ENCODE results near the gene TFF2.
A peak's percentile ranks its signal among the peaks of the same experiment; 100 is the strongest.

Gene TFF2

GRCh38 chr21:42343963-42344510, 6.8 kb downstream of the TFF2 start:
- peak; percentile 5 for DNase-seq

GRCh38 chr21:42343556-42343955, 7.2 kb downstream of the TFF2 start:
- DNase-seq, result peak; percentile 17

- DNase-seq, result peak; percentile 2
Observed at GRCh38 chr21:42343101-42343500, 7.7 kb downstream of the TFF2 start.

DNA sequence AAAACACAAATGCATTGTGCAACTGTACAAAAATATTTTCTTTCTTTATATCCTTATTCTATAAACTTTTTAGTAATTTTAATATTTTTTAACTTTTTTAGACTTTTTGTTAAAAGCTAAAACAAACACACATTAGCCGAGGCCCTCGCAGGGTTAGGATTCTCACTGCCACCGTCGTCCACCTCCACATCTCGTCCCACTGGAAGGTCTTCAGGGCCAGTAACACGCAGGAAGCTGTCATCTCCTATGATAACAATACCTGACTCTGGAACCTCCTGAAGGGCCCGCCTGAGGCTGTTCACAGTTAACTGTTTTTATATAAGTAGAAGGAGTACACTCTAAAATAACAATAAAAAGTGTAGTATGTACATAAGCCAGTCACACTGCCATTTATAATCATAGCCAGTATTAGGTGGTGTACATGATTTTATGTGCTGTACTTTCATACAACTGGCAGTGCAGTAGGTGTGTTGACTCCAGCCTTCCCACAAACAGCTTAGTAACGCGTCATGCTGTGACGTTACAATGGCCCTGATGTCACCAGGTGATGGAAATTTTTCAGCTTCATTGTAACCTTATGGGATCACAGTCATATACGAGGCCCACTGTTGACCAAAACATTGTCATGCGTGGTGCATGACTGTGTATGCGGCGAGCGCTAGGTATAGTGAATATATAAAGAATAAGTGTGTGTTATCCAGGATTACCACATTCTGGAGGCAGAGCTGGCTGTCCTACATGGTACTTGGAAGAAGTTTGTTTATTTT, 8.8 kb downstream of the TFF2 start:
- DNase-seq, result peak; percentile 12

- peak; percentile 18 for DNase-seq
Observed at GRCh38 chr21:42340187-42341050, 10.4 kb downstream of the TFF2 start.

- DNase-seq, result peak; percentile 22
Observed at GRCh38 chr21:42338729-42339715, 11.8 kb downstream of the TFF2 start.

- peak; percentile 88 for DNase-seq
Observed at GRCh38 chr21:42337830-42338728, 12.7 kb downstream of the TFF2 start.

DNA sequence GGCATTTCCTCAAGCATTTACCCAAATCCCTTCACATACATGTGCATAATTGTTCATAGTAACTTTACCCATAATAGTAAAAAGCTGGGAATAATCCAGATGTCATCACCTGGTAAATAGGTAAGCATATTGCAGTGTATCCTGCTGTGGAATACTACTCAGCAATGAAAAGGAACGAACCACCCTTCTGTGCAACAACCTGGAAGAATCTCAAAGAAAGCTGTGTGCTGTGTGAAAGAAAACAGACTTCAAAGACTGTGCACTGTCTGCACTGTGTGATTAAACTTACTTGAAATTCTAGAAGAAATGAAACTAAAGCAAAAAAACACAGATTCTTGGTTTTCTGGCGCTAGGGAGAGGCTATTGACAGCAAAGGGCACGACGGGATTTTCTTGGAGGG, 13.5 kb downstream of the TFF2 start:
- peak; percentile 8 for DNase-seq

- peak; percentile 6 for DNase-seq
Observed at GRCh38 chr21:42336054-42336453, 14.7 kb downstream of the TFF2 start.

DNA sequence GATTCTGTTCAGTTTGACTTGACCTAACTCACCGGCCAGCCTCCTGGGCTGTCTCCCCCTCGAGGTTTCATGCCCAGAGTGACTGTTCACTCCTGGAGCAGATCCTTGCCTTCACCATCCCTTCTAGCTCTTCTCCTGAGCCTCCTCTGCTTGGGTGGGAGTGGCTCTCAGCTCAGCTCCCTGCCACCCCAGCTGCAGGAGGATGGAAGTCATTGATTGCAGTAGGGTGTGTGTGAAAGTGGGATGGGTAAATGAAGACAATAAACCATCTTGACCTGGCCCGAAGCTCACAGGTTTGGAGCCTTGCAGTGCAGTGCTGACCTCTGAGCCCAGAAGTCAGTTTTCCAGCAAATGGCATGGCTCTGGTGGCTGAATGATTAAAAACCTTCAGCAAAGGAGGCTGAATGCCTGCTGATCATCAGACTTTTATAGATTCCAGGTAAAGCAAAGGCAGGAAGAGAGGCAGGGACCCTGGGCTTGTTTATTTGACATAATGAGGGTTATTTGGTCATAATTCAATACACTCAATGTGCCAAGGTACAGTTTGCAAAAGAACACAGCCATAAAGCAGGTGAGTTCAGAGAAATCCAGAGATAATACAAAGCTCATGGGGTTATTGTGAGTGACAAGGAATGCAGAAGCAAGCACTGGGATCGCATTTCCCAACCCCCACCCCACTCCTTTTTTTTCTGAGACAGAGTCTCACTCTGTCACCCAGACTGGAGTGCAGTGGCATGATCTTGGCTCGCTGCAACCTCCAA, 18.1 kb downstream of the TFF2 start:
- DNase-seq, result peak; percentile 4

GRCh38 chr21:42331660-42332059, 19.1 kb downstream of the TFF2 start:
- no peak for DNase-seq

DNA sequence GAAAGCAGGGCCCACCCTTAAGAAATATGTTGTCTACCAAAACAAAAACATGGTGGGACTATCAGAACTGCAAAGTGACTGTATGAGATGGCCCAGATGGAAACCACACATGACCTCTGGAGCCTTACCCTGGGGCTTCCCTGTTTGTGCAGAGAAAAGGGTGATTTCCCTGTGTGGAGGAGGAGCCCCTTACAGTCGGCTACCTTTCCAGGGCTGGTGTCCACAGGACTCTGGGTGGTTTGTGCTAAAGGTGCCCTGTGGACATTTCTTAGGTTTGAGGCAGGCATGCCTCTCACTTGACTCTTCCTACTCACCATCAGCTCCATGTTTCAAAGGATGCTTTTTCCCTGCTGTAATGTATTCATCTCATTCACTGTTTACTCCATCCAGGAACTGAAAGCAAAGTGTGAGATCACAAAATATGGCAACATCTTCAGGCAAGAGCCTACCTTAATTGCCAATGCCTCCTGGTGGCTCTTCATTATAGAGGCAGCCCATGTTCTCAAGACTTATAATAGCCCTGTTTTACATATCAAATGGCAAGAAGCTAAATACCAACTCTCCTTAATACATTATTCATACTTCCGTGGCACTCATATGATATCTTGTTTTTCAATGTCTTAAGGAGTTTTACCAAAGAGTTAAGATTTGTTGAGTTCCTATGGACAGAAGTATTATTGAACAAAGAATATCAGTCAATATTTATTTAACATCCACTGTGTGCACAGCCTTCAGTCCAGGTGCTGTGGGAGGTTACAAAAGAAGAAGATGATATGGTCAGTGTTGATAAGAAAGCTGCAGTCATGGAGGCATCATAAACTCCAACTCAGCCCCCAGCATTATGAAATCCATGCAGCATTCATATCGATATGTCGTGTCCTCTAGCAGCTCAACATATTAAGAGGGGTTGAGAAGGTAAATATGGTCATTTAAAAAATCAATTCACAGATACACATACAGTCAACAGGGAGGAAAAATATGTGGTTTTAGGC, 20.1 kb downstream of the TFF2 start:
- DNase-seq, result no peak

DNA sequence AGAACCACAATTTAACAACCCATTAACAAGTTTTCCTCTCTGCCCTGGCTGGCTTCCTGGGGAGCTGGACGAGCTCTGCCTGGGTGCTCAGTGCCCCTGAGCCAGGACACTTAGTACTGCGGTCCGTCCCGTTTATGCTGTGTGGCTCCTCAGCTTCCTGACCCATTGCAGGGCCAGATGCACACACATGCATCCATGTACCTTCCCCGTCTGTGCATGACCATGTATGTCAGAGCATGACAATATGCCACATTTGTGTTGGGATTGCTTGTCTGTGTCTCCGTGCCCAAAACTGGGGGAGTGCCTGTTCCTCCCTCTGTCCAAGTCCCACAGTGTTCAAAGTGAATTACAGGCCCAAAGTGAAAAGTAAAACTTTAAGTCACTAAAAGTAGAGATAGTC, 25.9 kb downstream of the TFF2 start:
- no peak for DNase-seq

DNA sequence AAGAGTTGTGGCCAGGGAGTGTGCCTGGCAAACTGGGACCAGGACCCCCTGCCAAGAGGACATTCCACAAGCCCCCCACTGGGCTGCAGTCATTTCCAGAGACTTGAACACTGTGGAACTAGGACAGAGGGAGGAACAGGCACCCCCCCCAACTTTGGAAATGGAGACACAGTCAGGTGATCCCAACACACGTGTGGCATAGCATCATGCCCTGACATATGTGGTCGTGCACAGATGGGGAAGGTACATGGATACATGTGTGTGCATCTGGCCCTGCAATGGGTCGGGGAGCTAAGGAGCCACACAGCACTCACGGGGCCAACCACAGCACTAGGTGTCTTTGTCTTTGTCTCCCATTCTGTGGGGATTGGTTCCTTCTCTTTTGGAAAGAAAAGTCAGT, 28.9 kb downstream of the TFF2 start:
- peak; percentile 17 for DNase-seq

DNA sequence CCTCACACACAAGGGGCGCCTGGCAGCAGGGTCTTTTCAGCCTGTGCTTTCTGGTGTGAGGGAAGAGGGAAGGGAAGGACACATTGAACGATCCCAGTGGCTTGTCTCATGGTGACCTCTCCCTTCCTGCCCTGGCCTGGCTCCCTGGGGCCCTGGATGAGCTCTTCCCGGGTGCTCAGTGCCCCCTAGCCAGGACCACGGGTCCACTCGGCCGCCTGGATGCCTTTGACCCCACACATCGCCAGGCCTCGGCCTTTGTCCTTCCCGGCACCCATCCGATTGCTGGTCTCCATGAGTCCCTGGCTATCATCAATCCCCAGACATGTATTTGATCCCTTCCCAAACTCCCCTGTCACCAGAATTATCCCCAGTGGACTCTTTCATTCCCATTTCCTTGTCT, 29.6 kb downstream of the TFF2 start:
- no peak for DNase-seq

GRCh38 chr21:42320791-42321190, 30.0 kb downstream of the TFF2 start:
- DNase-seq, result no peak

GRCh38 chr21:42319851-42320572, 30.8 kb downstream of the TFF2 start:
- peak; percentile 15 for DNase-seq

GRCh38 chr21:42319376-42319775, 31.4 kb downstream of the TFF2 start:
- no peak for DNase-seq
